Measurements from ENCODE around the gene NDUFV1.
"Not testable (repeated sequence)": the region's sequence is repeated elsewhere in the genome, so short reads cannot be mapped to it uniquely, and the experiment has no call there.

DNA sequence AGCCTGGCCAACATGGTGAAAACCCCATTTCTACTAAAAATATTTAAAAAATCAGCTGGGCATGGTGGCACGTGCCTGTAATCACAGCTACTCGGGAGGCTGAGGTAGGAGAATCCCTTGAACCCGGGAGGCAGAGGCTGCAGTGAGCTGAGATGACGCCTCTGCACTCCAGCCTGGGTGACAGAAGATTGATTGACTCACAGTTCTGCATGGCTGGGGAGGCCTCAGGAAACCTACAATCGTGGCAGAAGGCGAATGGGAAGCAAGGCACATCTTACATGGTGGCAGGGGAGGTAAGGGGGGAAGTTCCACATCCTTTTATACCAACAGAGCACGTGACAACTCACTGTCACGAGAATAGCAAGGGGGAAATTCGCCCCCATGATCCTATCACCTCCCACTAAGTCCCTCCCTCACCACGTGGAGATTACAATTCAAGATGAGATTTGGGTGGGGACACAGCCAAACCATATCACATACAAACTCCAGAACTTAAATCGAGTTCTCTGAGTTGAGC lies 17.8 kb upstream of the NDUFV1 start:
- TF ChIP-seq, protein P1, sequence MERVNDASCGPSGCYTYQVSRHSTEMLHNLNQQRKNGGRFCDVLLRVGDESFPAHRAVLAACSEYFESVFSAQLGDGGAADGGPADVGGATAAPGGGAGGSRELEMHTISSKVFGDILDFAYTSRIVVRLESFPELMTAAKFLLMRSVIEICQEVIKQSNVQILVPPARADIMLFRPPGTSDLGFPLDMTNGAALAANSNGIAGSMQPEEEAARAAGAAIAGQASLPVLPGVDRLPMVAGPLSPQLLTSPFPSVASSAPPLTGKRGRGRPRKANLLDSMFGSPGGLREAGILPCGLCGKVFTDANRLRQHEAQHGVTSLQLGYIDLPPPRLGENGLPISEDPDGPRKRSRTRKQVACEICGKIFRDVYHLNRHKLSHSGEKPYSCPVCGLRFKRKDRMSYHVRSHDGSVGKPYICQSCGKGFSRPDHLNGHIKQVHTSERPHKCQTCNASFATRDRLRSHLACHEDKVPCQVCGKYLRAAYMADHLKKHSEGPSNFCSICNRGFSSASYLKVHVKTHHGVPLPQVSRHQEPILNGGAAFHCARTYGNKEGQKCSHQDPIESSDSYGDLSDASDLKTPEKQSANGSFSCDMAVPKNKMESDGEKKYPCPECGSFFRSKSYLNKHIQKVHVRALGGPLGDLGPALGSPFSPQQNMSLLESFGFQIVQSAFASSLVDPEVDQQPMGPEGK (CRISPR knock-in tag; IDR thresholded peaks at IDR 0.05; ENCODE audit: borderline replicate concordance): not testable (repeated sequence)
- not testable (repeated sequence) for TF ChIP-seq CSDC2, ZNF70, ZFP3, ESRRG (CRISPR knock-in tag; IDR thresholded peaks at IDR 0.05)
